ENCODE measurements around the gene ZNF672.

GRCh38 chr1:248884632-248885295, 46.7 kb downstream of the ZNF672 start:
- TF ChIP-seq CTCF (IDR thresholded peaks at IDR 0.05; ENCODE audit: poor library complexity) (no peak), EZH2 (IDR thresholded peaks at IDR 0.05; ENCODE audit: borderline replicate concordance) (no peak)
